Endothelial cell of umbilical vein (primary cell): ENCODE results near the gene HOXA13. TPM values are rescaled to one million over a fixed set of nuclear protein-coding genes. Genes with fewer than 3 reads are reported as not detected.

Source experiments
- BruUV-seq: library from RNA; stranded (reverse); fragments of 400-500 nt; replicated peaks from 2 replicates; lab custom pipeline; 2021; lab: Mats Ljungman, UMichigan
- CTCF ChIA-PET: fragments of 300-600, 350-600 bp; sonication (Branson Sonifier 250); formaldehyde crosslinking; loops from one replicate; lab custom pipeline; 2021; ENCODE audit warnings: antibody characterized with exemption, inconsistent platforms; lab: Charles Lee
- POLR2A ChIA-PET: fragments of 300-600, 350-600 bp; sonication (Branson Sonifier 250); formaldehyde crosslinking; loops from one replicate; lab custom pipeline; 2021; ENCODE audit warnings: antibody characterized with exemption, inconsistent platforms; lab: Charles Lee
- DNase-seq: peaks from one replicate; pipeline ENCODE4 v3.0.0-alpha.2; 2011; ENCODE audit warnings: low read depth, low spot score
- FAIRE-seq: peaks from 2 replicates; lab custom pipeline; 2011; peaks lifted over from hg19 to GRCh38; lab: Jason Lieb, UNC
- H2AFZ ChIP-seq: 2 replicates; pipeline ENCODE4 v1.6.0; 2012; ENCODE audit warnings: low read depth, low read length, control low read depth, inconsistent platforms
- H3K27ac ChIP-seq: 2 replicates; pipeline ENCODE4 v1.5.1; 2011; ENCODE audit warnings: low read depth, mild to moderate bottlenecking, control low read depth, low read length, moderate library complexity; ENCODE audit not compliant: insufficient read depth
- H3K27me3 ChIP-seq, 2 experiments: 2 replicates each; pipeline versions ENCODE4 v1.6.0 to v1.6.1; 2011; ENCODE audit warnings: low read length in 2 of 2, mixed read lengths in 1 of 2; ENCODE audit not compliant: control insufficient read depth in 2 of 2, insufficient read depth in 2 of 2
- H3K36me3 ChIP-seq, 2 experiments: 2 replicates in 1 of 2; 3 replicates in 1 of 2; pipeline ENCODE4 v1.5.1; 2011; ENCODE audit warnings: low read length in 2 of 2, mild to moderate bottlenecking in 1 of 2, moderate library complexity in 1 of 2; ENCODE audit not compliant: control insufficient read depth in 2 of 2, insufficient read depth in 2 of 2; ENCODE audit errors: extremely low read depth in 1 of 2
- H3K4me1 ChIP-seq: 3 replicates; pipeline ENCODE4 v1.5.1; 2011; ENCODE audit warnings: mild to moderate bottlenecking, low read length; ENCODE audit not compliant: control insufficient read depth, insufficient read depth; ENCODE audit errors: extremely low read depth
- H3K4me2 ChIP-seq: 2 replicates; pipeline ENCODE4 v1.6.1; 2011; ENCODE audit warnings: low read length, control low read depth, mixed read lengths; ENCODE audit not compliant: insufficient read depth
- H3K4me3 ChIP-seq, 3 experiments: fragments of 200-600 bp in 1 of 3; sonication (generic), shearing (Covaris generic) in 1 of 3; replicated peaks in 1 of 3; 2 replicates each; pipeline ENCODE4 v1.5.1; 2011 to 2016; ENCODE audit warnings: control low read depth in 3 of 3, low read length in 3 of 3, mild to moderate bottlenecking in 2 of 3, inconsistent platforms in 1 of 3, low read depth in 1 of 3, moderate library complexity in 1 of 3; ENCODE audit not compliant: insufficient read depth in 1 of 3
- H3K79me2 ChIP-seq: 2 replicates; pipeline ENCODE4 v1.6.0; 2012; ENCODE audit warnings: low read length, inconsistent platforms; ENCODE audit not compliant: control insufficient read depth, insufficient read depth
- H3K9ac ChIP-seq: replicated peaks from 2 replicates; pipeline ENCODE3; 2011; ENCODE audit warnings: low read length, control low read depth; ENCODE audit not compliant: insufficient read depth; ENCODE audit errors: extremely low read depth
- H3K9me1 ChIP-seq: replicated peaks from 3 replicates; pipeline ENCODE4 v1.6.0; 2011; ENCODE audit warnings: mild to moderate bottlenecking, low read length; ENCODE audit not compliant: control insufficient read depth, insufficient read depth; ENCODE audit errors: extremely low read depth
- H3K9me3 ChIP-seq: replicated peaks from 2 replicates; pipeline ENCODE4 v1.5.1; 2012; ENCODE audit warnings: low read length, inconsistent platforms; ENCODE audit not compliant: control insufficient read depth, insufficient read depth
- H4K20me1 ChIP-seq: replicated peaks from 2 replicates; pipeline ENCODE3; 2011; ENCODE audit warnings: mild to moderate bottlenecking, low read length; ENCODE audit not compliant: control insufficient read depth, insufficient read depth; ENCODE audit errors: extremely low read depth
- CTCF ChIP-seq, 2 donors: IDR thresholded peaks; 1 replicate in 1 of 2; 2 replicates in 1 of 2; pipeline ENCODE4 v1.5.1; 2011; ENCODE audit warnings: low read length in 2 of 2, mild to moderate bottlenecking in 2 of 2, moderate library complexity in 2 of 2, control low read depth in 1 of 2, inconsistent platforms in 1 of 2, low read depth in 1 of 2; ENCODE audit not compliant: insufficient read depth in 1 of 2; ENCODE audit errors: extremely low read depth in 1 of 2
- EZH2 ChIP-seq: IDR thresholded peaks from 2 replicates; pipeline ENCODE4 v1.6.1; 2012; ENCODE audit warnings: borderline replicate concordance, low read depth, mild to moderate bottlenecking, moderate library complexity, low read length, inconsistent platforms; ENCODE audit not compliant: severe bottlenecking
- FOS ChIP-seq: IDR thresholded peaks from 2 replicates; pipeline ENCODE4 v1.6.1; 2011; ENCODE audit warnings: mild to moderate bottlenecking, low read length, moderate library complexity, borderline replicate concordance; ENCODE audit not compliant: insufficient read depth
- GATA2 ChIP-seq: IDR thresholded peaks from 2 replicates; pipeline ENCODE4 v1.7.0; 2011; ENCODE audit warnings: low read depth, mild to moderate bottlenecking, moderate library complexity, mixed read lengths, low read length; ENCODE audit not compliant: insufficient read length, insufficient read depth
- JUN ChIP-seq: IDR thresholded peaks from 2 replicates; pipeline ENCODE4 v1.6.1; 2011; ENCODE audit warnings: borderline replicate concordance, low read depth; ENCODE audit not compliant: insufficient read length, insufficient read depth
- MYC ChIP-seq: IDR thresholded peaks from one replicate; pipeline ENCODE4 v1.6.1; 2011; ENCODE audit warnings: mild to moderate bottlenecking, low read depth, low read length
- POLR2A ChIP-seq: IDR thresholded peaks from 2 replicates; pipeline ENCODE4 v1.6.1; 2012; ENCODE audit warnings: low read depth, mild to moderate bottlenecking, control low read depth, low read length
- POLR2AphosphoS5 ChIP-seq: IDR thresholded peaks from 2 replicates; pipeline ENCODE4 v1.6.1; 2012; ENCODE audit warnings: low read depth, mild to moderate bottlenecking, control low read depth, low read length, moderate library complexity; ENCODE audit not compliant: insufficient read depth
- dilution Hi-C: fragments of 300-500 bp; cut with MboI; formaldehyde crosslinking; loops from one replicate; pipeline ENCODE4 v1.15.0; 2019; ENCODE audit warnings: low sequenced_read_pairs; ENCODE audit not compliant: extremely low pct_ligation_motif_present
- intact Hi-C: fragments of 100-400 bp; cut with micrococcal nuclease; formaldehyde crosslinking; loops from one replicate; pipeline ENCODE4 v1.10.0; 2022
- polyA plus RNA-seq, 4 experiments: library from polyadenylated mRNA; depleted of rRNA in 3 of 4; stranded (reverse) in 3 of 4; unstranded in 1 of 4; fragments of >200 nt; gene quantifications; 2 replicates each; pipeline versions ENCODE4 v1.2.1 to v1.2.3, GENCODE V29; 2011 to 2012; ENCODE audit warnings: missing spikeins in 1 of 4
- total RNA-seq: library from RNA; stranded (reverse); gene quantifications from 2 replicates; pipeline ENCODE4 v1.2.3, GENCODE V29; 2021
- TF ChIP-seq, protein P1 (sequence below): IDR thresholded peaks from 2 replicates; pipeline ENCODE4 v1.6.1; 2011; ENCODE audit not compliant: insufficient read depth, insufficient read length

Gene HOXA13
- total and polyA plus RNA-seq, 2 donors (not counting 3 experiments of a cell fraction or from before 2014, with no cell fraction given) = 0.22 TPM; not detected in 1

DNA sequence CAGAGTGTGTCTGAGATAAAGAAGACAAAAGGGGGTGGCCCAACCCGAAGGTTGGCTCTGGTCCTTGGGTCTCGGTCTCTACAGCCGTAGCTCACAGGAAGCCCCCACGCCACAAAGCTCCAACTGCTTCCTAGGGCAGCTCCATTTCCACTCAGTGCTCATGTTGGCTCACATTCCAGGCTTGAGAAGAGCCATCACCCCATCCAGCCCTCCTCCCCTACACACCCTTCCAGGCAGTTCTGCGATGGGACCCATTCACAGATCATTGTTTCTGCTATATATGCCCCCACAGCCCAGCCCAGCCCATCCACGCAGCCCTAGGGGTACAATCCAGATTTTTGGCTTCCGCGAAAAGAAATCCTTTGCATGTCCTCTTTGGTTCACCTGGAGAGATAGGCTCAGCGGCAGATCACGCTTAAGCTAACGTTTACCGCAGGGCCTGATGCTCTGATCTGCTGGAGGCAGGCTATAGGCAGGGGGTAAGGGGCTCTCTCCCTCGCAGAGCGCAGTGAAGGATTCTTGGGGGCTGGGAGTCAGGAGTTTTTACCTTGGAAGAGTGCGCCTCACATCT is 8.6 kb downstream of the HOXA13 start:
- Histone ChIP-seq H3K9me3 (no peaks in the 10 kb centered on the region), H3K4me2 (no peak overlapping the region), H4K20me1 (no peaks in the 10 kb centered on the region), H3K4me3 (no peak overlapping the region), H3K36me3 (no peaks in the 10 kb centered on the region), H3K9ac (no peak overlapping the region), H3K79me2 (peaks cover 16% of the 10 kb centered on the region), H3K9me1 (no peaks in the 10 kb centered on the region), H3K27me3 (peaks cover 20 to 33% of the 10 kb centered on the region in 2 experiments), H3K4me1 (peaks cover 35% of the 10 kb centered on the region), H2AFZ (no peak overlapping the region), H3K27ac (no peak overlapping the region)
- BruUV-seq = no TSS peak
- no peak for DNase-seq
- FAIRE-seq = no peak
- dilution Hi-C loops (no loop called here), intact Hi-C loops (no loop called here)
- ChIA-PET POLR2A (no interaction called here), CTCF (interaction anchor here (0.9 to 5.0 kb wide), 3 partner anchors 8 to 902 kb away, joined by 3 to 42 read pairs (median 7); partner anchors contain the start of gene HOXA13)
- TF ChIP-seq JUN = no peak
- no peak for TF ChIP-seq POLR2AphosphoS5
- TF ChIP-seq EZH2 = no peak
- TF ChIP-seq MYC = no peak
- TF ChIP-seq POLR2A = no peak
- no peak for TF ChIP-seq GATA2
- no peak for TF ChIP-seq CTCF (IDR thresholded peaks at IDR 0.05; ENCODE audit: extremely low read depth in 1 of 2, insufficient read depth in 1 of 2, low read depth in 1 of 2, low read length in 2 of 2)
- TF ChIP-seq, protein P1, sequence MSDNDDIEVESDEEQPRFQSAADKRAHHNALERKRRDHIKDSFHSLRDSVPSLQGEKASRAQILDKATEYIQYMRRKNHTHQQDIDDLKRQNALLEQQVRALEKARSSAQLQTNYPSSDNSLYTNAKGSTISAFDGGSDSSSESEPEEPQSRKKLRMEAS = no peak
- no peak for TF ChIP-seq FOS
